ENCODE data around the gene RETSAT.

Gene RETSAT

GRCh38 chr2:85400541-85401463, 46.5 kb upstream of the RETSAT start:
- H3K4me3 ChIP-seq (ENCODE audit: insufficient read depth, low read length, poor library complexity, severe bottlenecking): no peak overlapping the region
- no peaks in the 10 kb centered on the region for H3K9me2 ChIP-seq (replicated peaks; ENCODE audit: insufficient read depth, low read length)
- H3K79me2 ChIP-seq (ENCODE audit: insufficient read depth, low read length): no peaks in the 10 kb centered on the region
- H3K36me3 ChIP-seq (ENCODE audit: low read length): no peaks in the 10 kb centered on the region
- no peak overlapping the region for H3K9ac ChIP-seq (ENCODE audit: low read length)
- TF ChIP-seq EZH2phosphoT487 (conservative IDR thresholded peaks at IDR 0.05; ENCODE audit: low read length): no peak
- TF ChIP-seq CTCF (IDR thresholded peaks at IDR 0.05; ENCODE audit: insufficient read depth, low read length, poor library complexity, severe bottlenecking): no peak
- H2AFZ ChIP-seq (ENCODE audit: low read depth, low read length, severe bottlenecking): no peak overlapping the region
- H3K9me3 ChIP-seq (ENCODE audit: insufficient read depth, low read length): no peaks in the 10 kb centered on the region
- H3K4me2 ChIP-seq (ENCODE audit: low read depth, low read length, poor library complexity, severe bottlenecking): no peak overlapping the region
- H3F3A ChIP-seq (ENCODE audit: insufficient read depth): no peaks in the 10 kb centered on the region
- no peaks in the 10 kb centered on the region for H4K20me1 ChIP-seq (ENCODE audit: low read depth, low read length)
- H3K27ac ChIP-seq (ENCODE audit: low read depth, low read length): no peak overlapping the region
- no peaks in the 10 kb centered on the region for H3K27me3 ChIP-seq (ENCODE audit: low read length)

- H3K27ac ChIP-seq (ENCODE audit: low read depth, low read length): no peak overlapping the region
- no peaks in the 10 kb centered on the region for H3K27me3 ChIP-seq (ENCODE audit: low read length)
- H3K36me3 ChIP-seq (ENCODE audit: low read length): no peaks in the 10 kb centered on the region
- no peak overlapping the region for H2AFZ ChIP-seq (ENCODE audit: low read depth, low read length, severe bottlenecking)
- no peaks in the 10 kb centered on the region for H3K9me2 ChIP-seq (replicated peaks; ENCODE audit: insufficient read depth, low read length)
- H3K79me2 ChIP-seq (ENCODE audit: insufficient read depth, low read length): no peaks in the 10 kb centered on the region
- H3K9ac ChIP-seq (ENCODE audit: low read length): no peak overlapping the region
- no peak for TF ChIP-seq EZH2phosphoT487 (conservative IDR thresholded peaks at IDR 0.05; ENCODE audit: low read length)
- no peak for TF ChIP-seq CTCF (IDR thresholded peaks at IDR 0.05; ENCODE audit: insufficient read depth, low read length, poor library complexity, severe bottlenecking)
- no peak overlapping the region for H3K4me2 ChIP-seq (ENCODE audit: low read depth, low read length, poor library complexity, severe bottlenecking)
- H3F3A ChIP-seq (ENCODE audit: insufficient read depth): no peaks in the 10 kb centered on the region
- no peak overlapping the region for H3K4me3 ChIP-seq (ENCODE audit: insufficient read depth, low read length, poor library complexity, severe bottlenecking)
- H4K20me1 ChIP-seq (ENCODE audit: low read depth, low read length): no peaks in the 10 kb centered on the region
- H3K9me3 ChIP-seq (ENCODE audit: insufficient read depth, low read length): no peaks in the 10 kb centered on the region
Observed at GRCh38 chr2:85400023-85400422, 45.7 kb upstream of the RETSAT start.

- H3K27ac ChIP-seq (ENCODE audit: low read depth, low read length): no peak overlapping the region
- no peak overlapping the region for H3K9ac ChIP-seq (ENCODE audit: low read length)
- H3K9me2 ChIP-seq (replicated peaks; ENCODE audit: insufficient read depth, low read length): no peaks in the 10 kb centered on the region
- H3K27me3 ChIP-seq (ENCODE audit: low read length): no peaks in the 10 kb centered on the region
- H2AFZ ChIP-seq (ENCODE audit: low read depth, low read length, severe bottlenecking): no peak overlapping the region
- no peaks in the 10 kb centered on the region for H3K79me2 ChIP-seq (ENCODE audit: insufficient read depth, low read length)
- no peak overlapping the region for H3K4me3 ChIP-seq (ENCODE audit: insufficient read depth, low read length, poor library complexity, severe bottlenecking)
- H3K4me2 ChIP-seq (ENCODE audit: low read depth, low read length, poor library complexity, severe bottlenecking): no peak overlapping the region
- no peaks in the 10 kb centered on the region for H3F3A ChIP-seq (ENCODE audit: insufficient read depth)
- H3K9me3 ChIP-seq (ENCODE audit: insufficient read depth, low read length): no peaks in the 10 kb centered on the region
- TF ChIP-seq CTCF (IDR thresholded peaks at IDR 0.05; ENCODE audit: insufficient read depth, low read length, poor library complexity, severe bottlenecking): no peak
- no peak for TF ChIP-seq EZH2phosphoT487 (conservative IDR thresholded peaks at IDR 0.05; ENCODE audit: low read length)
- H4K20me1 ChIP-seq (ENCODE audit: low read depth, low read length): no peaks in the 10 kb centered on the region
- no peaks in the 10 kb centered on the region for H3K36me3 ChIP-seq (ENCODE audit: low read length)
Observed at GRCh38 chr2:85399183-85399455, 44.8 kb upstream of the RETSAT start.

Data from SU-DHL-6 (cell line).